Measurements from ENCODE around the gene DNM3. TPM values are rescaled to one million over a fixed set of nuclear protein-coding genes. Genes with fewer than 3 reads are reported as not detected.

The DNM3 gene
- total RNA-seq, 3 donors from 2014 or later (not counting 1 experiment from before 2014, with no cell fraction given) = 2.5 to 3.3 (median 2.8) TPM

DNA sequence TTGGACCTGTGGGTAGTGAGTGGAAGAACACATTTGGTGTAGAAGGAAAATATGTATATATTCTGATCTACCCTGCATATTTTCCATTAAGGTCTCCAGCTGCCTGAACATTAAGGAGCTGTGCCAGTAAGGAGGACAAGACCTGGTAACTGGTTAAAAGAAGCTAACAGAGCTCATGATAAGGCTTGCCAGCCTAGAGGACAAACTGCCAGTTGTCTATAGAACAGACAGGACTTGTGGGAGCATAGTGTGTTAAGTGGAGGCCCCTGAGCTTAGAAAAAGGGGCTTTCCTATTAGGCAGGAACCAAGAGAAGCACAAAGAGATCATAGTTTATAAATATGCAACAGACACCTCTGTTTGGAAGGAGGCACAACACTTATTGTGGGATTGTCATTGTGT, 23.0 kb downstream of the DNM3 start:
- Histone ChIP-seq H3K27me3 (ENCODE audit: control insufficient read depth, insufficient read depth, low read length) (no peaks in the 10 kb centered on the region), H3K4me3 (ENCODE audit: low read length) (no peak overlapping the region), H3K36me3 (ENCODE audit: control insufficient read depth, insufficient read depth, low read length) (no peaks in the 10 kb centered on the region), H3K9me3 (ENCODE audit: control insufficient read depth, insufficient read depth, low read length) (no peaks in the 10 kb centered on the region), H3K4me1 (ENCODE audit: control insufficient read depth, insufficient read depth, low read length) (no peaks in the 10 kb centered on the region), H3K27ac (ENCODE audit: low read length) (no peak overlapping the region)
- DNase-seq (no peak), ATAC-seq (no peak)
- peaks cover 2% of the 10 kb centered on the region for H3K36me3 Mint-ChIP-seq
- peaks cover 7 to 10% of the 10 kb centered on the region in 2 donors for H3K27me3 Mint-ChIP-seq (ENCODE audit: low read depth in 2 of 2)
- H3K4me3 Mint-ChIP-seq = no peak overlapping the region
- intact Hi-C loops (cut with micrococcal nuclease) = no loop called here
- no peaks in the 10 kb centered on the region for H3K4me1 Mint-ChIP-seq
- TF ChIP-seq, protein P1, sequence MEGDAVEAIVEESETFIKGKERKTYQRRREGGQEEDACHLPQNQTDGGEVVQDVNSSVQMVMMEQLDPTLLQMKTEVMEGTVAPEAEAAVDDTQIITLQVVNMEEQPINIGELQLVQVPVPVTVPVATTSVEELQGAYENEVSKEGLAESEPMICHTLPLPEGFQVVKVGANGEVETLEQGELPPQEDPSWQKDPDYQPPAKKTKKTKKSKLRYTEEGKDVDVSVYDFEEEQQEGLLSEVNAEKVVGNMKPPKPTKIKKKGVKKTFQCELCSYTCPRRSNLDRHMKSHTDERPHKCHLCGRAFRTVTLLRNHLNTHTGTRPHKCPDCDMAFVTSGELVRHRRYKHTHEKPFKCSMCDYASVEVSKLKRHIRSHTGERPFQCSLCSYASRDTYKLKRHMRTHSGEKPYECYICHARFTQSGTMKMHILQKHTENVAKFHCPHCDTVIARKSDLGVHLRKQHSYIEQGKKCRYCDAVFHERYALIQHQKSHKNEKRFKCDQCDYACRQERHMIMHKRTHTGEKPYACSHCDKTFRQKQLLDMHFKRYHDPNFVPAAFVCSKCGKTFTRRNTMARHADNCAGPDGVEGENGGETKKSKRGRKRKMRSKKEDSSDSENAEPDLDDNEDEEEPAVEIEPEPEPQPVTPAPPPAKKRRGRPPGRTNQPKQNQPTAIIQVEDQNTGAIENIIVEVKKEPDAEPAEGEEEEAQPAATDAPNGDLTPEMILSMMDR (IDR thresholded peaks at IDR 0.05) = no peak
- no peak overlapping the region for H3K27ac Mint-ChIP-seq
- H3K9me3 Mint-ChIP-seq = no peaks in the 10 kb centered on the region

DNA sequence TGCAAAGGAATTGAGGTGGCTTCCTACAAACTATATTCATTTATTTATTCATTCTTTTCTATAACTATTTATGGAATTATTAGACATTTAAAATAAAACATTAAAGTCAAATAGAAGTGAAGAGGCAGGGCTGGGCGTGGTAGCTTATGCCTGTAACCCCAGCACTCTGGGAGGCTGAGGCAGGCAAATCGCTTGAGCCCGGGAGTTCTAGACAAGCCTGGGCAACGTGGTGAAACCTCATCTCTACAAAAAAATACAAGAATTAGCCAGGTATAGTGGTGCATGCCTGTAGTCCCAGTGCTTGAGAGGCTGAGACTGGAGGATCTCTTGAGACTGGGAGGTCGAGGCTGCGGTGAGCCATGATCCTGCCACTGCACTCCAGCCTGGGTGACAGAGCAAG, 23.8 kb downstream of the DNM3 start:
- no peaks in the 10 kb centered on the region for H3K9me3 ChIP-seq (ENCODE audit: control insufficient read depth, insufficient read depth, low read length)
- Mint-ChIP-seq H3K4me1 (no peaks in the 10 kb centered on the region), H3K36me3 (no peaks in the 10 kb centered on the region), H3K9me3 (no peaks in the 10 kb centered on the region), H3K27ac (no peak overlapping the region), H3K4me3 (no peak overlapping the region), H3K27me3 (ENCODE audit: low read depth in 2 of 2) (peaks cover 7 to 10% of the 10 kb centered on the region in 2 donors)
- H3K27ac ChIP-seq (ENCODE audit: low read length) = no peak overlapping the region
- TF ChIP-seq, protein P1 (IDR thresholded peaks at IDR 0.05) = no peak
- DNase-seq (no peak), ATAC-seq (no peak)
- H3K36me3 ChIP-seq (ENCODE audit: control insufficient read depth, insufficient read depth, low read length) = no peaks in the 10 kb centered on the region
- H3K4me1 ChIP-seq (ENCODE audit: control insufficient read depth, insufficient read depth, low read length) = no peaks in the 10 kb centered on the region
- no peaks in the 10 kb centered on the region for H3K27me3 ChIP-seq (ENCODE audit: control insufficient read depth, insufficient read depth, low read length)
- 96% methylated on average over 5 of the region's 6 CpGs for WGBS (ENCODE audit: insufficient coverage)
- intact Hi-C loops (cut with micrococcal nuclease) = no loop called here
- no peak overlapping the region for H3K4me3 ChIP-seq (ENCODE audit: low read length)

- Mint-ChIP-seq H3K9me3 (no peaks in the 10 kb centered on the region), H3K36me3 (no peaks in the 10 kb centered on the region), H3K27ac (no peak overlapping the region), H3K4me3 (no peak overlapping the region), H3K4me1 (no peaks in the 10 kb centered on the region), H3K27me3 (ENCODE audit: low read depth in 2 of 2) (peaks cover 13 to 18% of the 10 kb centered on the region in 2 donors)
- H3K27ac ChIP-seq (ENCODE audit: low read length) = no peak overlapping the region
- no peaks in the 10 kb centered on the region for H3K9me3 ChIP-seq (ENCODE audit: control insufficient read depth, insufficient read depth, low read length)
- no peaks in the 10 kb centered on the region for H3K36me3 ChIP-seq (ENCODE audit: control insufficient read depth, insufficient read depth, low read length)
- ATAC-seq = no peak
- WGBS (ENCODE audit: insufficient coverage) = 88% methylated on average over 2 of the region's 2 CpGs
- intact Hi-C loops (cut with micrococcal nuclease) = no loop called here
- TF ChIP-seq, protein P1 (IDR thresholded peaks at IDR 0.05) = no peak
- no peak overlapping the region for H3K4me3 ChIP-seq (ENCODE audit: low read length)
- no peak for DNase-seq
- no peaks in the 10 kb centered on the region for H3K27me3 ChIP-seq (ENCODE audit: control insufficient read depth, insufficient read depth, low read length)
- H3K4me1 ChIP-seq (ENCODE audit: control insufficient read depth, insufficient read depth, low read length) = no peaks in the 10 kb centered on the region
These were observed 25.9 kb downstream of the DNM3 start for GRCh38 chr1:171867236-171867635.

DNA sequence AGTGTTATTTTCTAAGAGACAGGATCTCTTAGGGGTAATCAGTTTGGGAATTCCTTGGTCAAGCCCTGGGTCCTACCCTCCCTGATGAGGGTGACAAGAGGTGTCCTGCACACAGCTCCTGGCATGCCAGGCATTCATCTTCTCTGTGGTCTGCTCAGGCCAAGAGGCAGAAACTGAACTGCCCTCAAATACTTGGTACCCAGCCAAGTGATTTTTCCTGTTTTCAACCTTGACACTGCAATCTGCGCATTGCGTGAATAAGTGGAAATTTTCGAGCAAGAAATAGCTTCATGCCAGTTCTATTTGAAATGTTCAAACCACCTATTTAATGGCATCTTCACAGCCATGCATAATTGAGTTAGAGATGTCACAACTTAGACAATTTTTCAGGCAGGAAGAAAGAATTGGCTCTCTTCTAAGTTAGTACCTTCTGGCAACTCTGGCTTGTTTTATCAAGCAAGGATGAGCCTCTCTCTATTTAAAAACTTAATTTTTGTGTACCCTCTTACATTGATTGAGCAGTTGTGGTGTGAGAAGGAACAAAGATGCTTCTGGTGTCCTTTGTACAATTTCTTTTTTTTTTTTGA, 27.0 kb downstream of the DNM3 start:
- Histone ChIP-seq H3K27me3 (ENCODE audit: control insufficient read depth, insufficient read depth, low read length) (no peaks in the 10 kb centered on the region), H3K27ac (ENCODE audit: low read length) (no peak overlapping the region), H3K4me3 (ENCODE audit: low read length) (no peak overlapping the region), H3K36me3 (ENCODE audit: control insufficient read depth, insufficient read depth, low read length) (no peaks in the 10 kb centered on the region), H3K9me3 (ENCODE audit: control insufficient read depth, insufficient read depth, low read length) (no peaks in the 10 kb centered on the region), H3K4me1 (ENCODE audit: control insufficient read depth, insufficient read depth, low read length) (no peaks in the 10 kb centered on the region)
- no peak for DNase-seq
- WGBS (ENCODE audit: insufficient coverage) = 28% methylated on average over 3 of the region's 3 CpGs
- TF ChIP-seq, protein P1 (IDR thresholded peaks at IDR 0.05) = no peak
- no peak for ATAC-seq
- no peak overlapping the region for H3K4me3 Mint-ChIP-seq
- intact Hi-C loops (cut with micrococcal nuclease) = no loop called here
- no peaks in the 10 kb centered on the region for H3K36me3 Mint-ChIP-seq
- peaks cover 15 to 24% of the 10 kb centered on the region in 2 donors for H3K27me3 Mint-ChIP-seq (ENCODE audit: low read depth in 2 of 2)
- H3K9me3 Mint-ChIP-seq = no peaks in the 10 kb centered on the region
- no peaks in the 10 kb centered on the region for H3K4me1 Mint-ChIP-seq
- H3K27ac Mint-ChIP-seq = no peak overlapping the region
